ENCODE results near the gene KCNQ2.

The KCNQ2 gene

GRCh38 chr20:63411151-63411897 lies 61.1 kb downstream of the KCNQ2 start:
- Histone ChIP-seq H3K4me3 (ENCODE audit: low read depth, low read length) (no peak overlapping the region), H3K27ac (no peak overlapping the region), H3K9ac (no peak overlapping the region), H3K4me1 (no peaks in the 10 kb centered on the region), H3K36me3 (ENCODE audit: control insufficient read depth, insufficient read depth, low read length) (no peaks in the 10 kb centered on the region), H3K79me2 (no peaks in the 10 kb centered on the region), H3K9me3 (ENCODE audit: control insufficient read depth, low read length) (no peaks in the 10 kb centered on the region), H3K4me2 (ENCODE audit: low read length) (no peak overlapping the region), H3K27me3 (ENCODE audit: control insufficient read depth, insufficient read depth, low read length) (no peaks in the 10 kb centered on the region), H2AFZ (no peak overlapping the region)
- TF ChIP-seq, protein P1, sequence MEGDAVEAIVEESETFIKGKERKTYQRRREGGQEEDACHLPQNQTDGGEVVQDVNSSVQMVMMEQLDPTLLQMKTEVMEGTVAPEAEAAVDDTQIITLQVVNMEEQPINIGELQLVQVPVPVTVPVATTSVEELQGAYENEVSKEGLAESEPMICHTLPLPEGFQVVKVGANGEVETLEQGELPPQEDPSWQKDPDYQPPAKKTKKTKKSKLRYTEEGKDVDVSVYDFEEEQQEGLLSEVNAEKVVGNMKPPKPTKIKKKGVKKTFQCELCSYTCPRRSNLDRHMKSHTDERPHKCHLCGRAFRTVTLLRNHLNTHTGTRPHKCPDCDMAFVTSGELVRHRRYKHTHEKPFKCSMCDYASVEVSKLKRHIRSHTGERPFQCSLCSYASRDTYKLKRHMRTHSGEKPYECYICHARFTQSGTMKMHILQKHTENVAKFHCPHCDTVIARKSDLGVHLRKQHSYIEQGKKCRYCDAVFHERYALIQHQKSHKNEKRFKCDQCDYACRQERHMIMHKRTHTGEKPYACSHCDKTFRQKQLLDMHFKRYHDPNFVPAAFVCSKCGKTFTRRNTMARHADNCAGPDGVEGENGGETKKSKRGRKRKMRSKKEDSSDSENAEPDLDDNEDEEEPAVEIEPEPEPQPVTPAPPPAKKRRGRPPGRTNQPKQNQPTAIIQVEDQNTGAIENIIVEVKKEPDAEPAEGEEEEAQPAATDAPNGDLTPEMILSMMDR (IDR thresholded peaks at IDR 0.05) = no peak

DNA sequence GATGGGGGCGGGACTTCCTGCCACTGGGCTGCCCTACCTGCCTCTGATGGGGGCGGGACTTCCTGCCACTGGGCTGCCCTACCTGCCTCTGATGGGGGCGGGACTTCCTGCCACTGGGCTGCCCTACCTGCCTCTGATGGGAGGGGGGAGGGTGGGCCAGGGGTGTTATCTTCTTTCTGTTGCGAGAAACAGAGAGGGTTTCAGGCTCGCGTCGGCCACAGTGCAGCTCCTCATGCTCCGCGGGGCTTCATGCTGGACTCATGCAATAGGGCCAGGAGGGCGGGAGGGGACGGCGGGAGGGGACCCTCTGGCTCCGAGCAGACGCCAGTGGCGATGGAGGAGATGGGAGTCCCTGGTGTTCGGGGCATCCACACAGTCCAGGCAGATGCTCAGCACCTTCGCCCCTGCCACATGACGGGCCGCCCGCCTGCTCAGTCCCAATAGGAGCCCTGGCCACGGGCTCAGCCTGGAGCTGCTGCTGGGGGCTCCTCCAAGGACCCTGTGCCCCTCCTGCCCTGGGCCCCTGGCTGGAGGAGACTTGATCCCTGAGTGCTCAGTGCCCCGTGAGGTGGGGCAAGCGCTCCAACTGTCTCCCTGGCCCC lies 62.5 kb downstream of the KCNQ2 start:
- no peaks in the 10 kb centered on the region for H3K27me3 ChIP-seq (ENCODE audit: control insufficient read depth, insufficient read depth, low read length)
- H3K9ac ChIP-seq = no peak overlapping the region
- H3K9me3 ChIP-seq (ENCODE audit: control insufficient read depth, low read length) = no peaks in the 10 kb centered on the region
- no peak overlapping the region for H3K27ac ChIP-seq
- H2AFZ ChIP-seq = no peak overlapping the region
- H3K79me2 ChIP-seq = no peaks in the 10 kb centered on the region
- no peaks in the 10 kb centered on the region for H3K36me3 ChIP-seq (ENCODE audit: control insufficient read depth, insufficient read depth, low read length)
- H3K4me2 ChIP-seq (ENCODE audit: low read length) = peak overlapping the region; percentile 80
- H3K4me1 ChIP-seq = no peaks in the 10 kb centered on the region
- peak overlapping the region; percentile 57 for H3K4me3 ChIP-seq (ENCODE audit: low read depth, low read length)
- TF ChIP-seq, protein P1 (IDR thresholded peaks at IDR 0.05) = no peak

DNA sequence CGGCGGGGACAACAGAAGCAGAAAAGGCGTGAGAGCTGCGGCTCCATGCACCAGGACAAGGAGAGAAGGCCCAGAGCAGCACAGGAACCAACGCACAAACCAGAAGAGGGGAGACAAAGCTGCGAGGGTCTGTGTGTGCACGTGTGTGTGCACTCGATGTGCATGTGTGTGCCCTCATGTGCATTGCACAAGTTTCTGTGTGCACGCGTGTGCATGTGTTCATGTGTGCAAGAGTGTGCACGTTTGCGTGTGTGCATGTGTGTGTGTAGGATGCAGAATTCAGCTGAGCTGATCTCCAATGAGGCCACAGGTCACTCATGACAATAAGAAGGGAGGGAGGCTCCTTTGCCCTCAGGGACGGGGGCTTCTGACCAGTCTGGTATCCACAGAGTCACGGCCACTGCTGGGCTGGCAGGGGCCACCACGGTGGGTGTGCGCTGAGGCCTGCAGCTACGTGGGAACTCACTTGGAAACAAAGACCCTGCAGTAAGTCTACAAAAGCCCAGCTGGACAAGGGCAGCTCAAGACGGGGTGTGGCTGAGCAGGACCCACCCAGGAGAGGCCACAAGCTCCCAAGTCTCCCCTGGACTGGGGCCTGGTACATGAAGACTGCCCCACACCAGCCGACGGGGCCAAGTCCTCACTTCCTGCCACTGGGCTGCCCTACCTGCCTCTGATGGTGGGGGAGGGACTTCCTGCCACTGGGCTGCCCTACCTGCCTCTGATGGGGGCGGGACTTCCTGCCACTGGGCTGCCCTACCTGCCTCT lies 63.2 kb downstream of the KCNQ2 start:
- no peak overlapping the region for H2AFZ ChIP-seq
- TF ChIP-seq, protein P1 (IDR thresholded peaks at IDR 0.05) = no peak
- H3K27me3 ChIP-seq (ENCODE audit: control insufficient read depth, insufficient read depth, low read length) = no peaks in the 10 kb centered on the region
- peak overlapping the region; percentile 62 for H3K4me2 ChIP-seq (ENCODE audit: low read length)
- H3K27ac ChIP-seq = no peak overlapping the region
- H3K9ac ChIP-seq = no peak overlapping the region
- H3K36me3 ChIP-seq (ENCODE audit: control insufficient read depth, insufficient read depth, low read length) = no peaks in the 10 kb centered on the region
- H3K9me3 ChIP-seq (ENCODE audit: control insufficient read depth, low read length) = no peaks in the 10 kb centered on the region
- no peaks in the 10 kb centered on the region for H3K79me2 ChIP-seq
- H3K4me3 ChIP-seq (ENCODE audit: low read depth, low read length) = no peak overlapping the region
- no peaks in the 10 kb centered on the region for H3K4me1 ChIP-seq

DNA sequence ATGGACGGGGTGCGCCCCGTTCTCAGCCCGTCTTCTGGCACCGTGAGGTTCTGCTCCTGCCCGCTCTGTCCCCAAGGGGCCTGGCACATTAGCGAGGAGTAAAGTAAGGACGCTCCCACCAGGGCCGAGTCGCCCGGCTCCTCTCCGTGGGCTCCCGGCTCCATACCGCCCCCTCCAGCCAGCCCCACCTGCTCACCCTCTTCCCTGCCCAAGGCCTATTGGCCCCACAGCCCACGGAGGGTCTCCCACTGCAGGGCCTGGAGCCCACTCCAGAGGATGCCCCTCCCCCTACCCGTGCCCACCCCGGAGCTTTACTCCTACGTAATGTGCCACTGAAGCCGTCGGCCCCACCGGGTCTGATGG lies 63.8 kb downstream of the KCNQ2 start:
- Histone ChIP-seq H2AFZ (no peak overlapping the region), H3K79me2 (no peaks in the 10 kb centered on the region)

More for the DNA sequence above, 63.8 kb downstream of the KCNQ2 start:
- H3K9me3 ChIP-seq (ENCODE audit: control insufficient read depth, low read length) = no peaks in the 10 kb centered on the region
- H3K27ac ChIP-seq = no peak overlapping the region
- no peaks in the 10 kb centered on the region for H3K4me1 ChIP-seq
- no peak overlapping the region for H3K4me2 ChIP-seq (ENCODE audit: low read length)
- H3K27me3 ChIP-seq (ENCODE audit: control insufficient read depth, insufficient read depth, low read length) = no peaks in the 10 kb centered on the region
- H3K36me3 ChIP-seq (ENCODE audit: control insufficient read depth, insufficient read depth, low read length) = no peaks in the 10 kb centered on the region
- H3K4me3 ChIP-seq (ENCODE audit: low read depth, low read length) = no peak overlapping the region
- TF ChIP-seq, protein P1 (IDR thresholded peaks at IDR 0.05) = no peak
- H3K9ac ChIP-seq = no peak overlapping the region

Measured in parathyroid adenoma (tissue), 2 donors.